HG02884 (cell line): Measurements from ENCODE around the gene OLR1.
"Not testable (repeated sequence)": the region's sequence is repeated elsewhere in the genome, so short reads cannot be mapped to it uniquely, and the experiment has no call there.

Experiments used
- ATAC-seq: cut with Tn5 transposase; IDR thresholded peaks from one replicate; pipeline ENCODE4 v1.9.1; 2021; ENCODE audit warnings: mild to moderate bottlenecking, moderate library complexity; ENCODE audit not compliant: unreplicated experiment

Gene OLR1

GRCh38 chr12:10171973-10172728, at the start of gene OLR1:
Gene OLR1, minus strand, starts transcription at chr12:10172132. Its CDS starts 55 bp downstream, at chr12:10172077.
- ATAC-seq = no peak

GRCh38 chr12:10220398-10221077, 48.6 kb upstream of the OLR1 start:
- no peak for ATAC-seq

DNA sequence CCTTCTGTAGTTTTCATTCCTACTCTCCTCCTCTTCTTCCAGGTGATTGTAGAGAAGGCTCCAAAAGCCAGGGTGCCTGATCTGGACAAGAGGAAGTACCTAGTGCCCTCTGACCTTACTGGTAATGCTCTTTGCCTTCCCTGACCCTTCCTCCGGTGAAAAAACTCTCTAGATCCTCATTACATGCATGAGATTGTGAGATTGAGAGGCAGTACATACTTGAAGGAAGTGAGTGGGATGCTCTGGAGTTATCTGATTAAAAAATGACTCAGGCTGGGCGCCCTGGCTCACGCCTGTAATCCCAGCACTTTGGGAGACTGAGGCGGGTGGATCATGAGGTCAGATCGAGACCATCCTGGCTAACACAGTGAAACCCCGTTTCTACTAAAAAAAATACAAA, 46.1 kb upstream of the OLR1 start:
- no peak for ATAC-seq

DNA sequence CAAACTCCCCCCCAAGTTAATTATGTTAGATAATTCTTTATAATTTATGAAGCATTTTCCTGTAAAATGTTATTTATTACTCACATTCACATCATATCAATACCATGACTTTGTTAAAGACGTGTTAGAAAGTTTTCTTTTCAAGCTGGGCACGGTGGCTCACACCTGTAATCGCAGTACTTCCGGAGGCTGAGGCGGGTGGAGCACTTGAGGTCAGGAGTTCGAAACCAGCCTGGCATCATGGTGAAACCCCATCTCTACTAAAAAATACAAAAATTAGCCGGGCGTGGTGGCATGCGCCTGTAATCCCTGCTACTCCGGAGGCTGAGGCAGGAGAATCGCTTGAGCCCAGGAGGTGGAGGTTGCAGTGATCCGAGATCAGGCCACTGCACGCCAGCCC, 44.0 kb upstream of the OLR1 start:
- ATAC-seq = not testable (repeated sequence)

DNA sequence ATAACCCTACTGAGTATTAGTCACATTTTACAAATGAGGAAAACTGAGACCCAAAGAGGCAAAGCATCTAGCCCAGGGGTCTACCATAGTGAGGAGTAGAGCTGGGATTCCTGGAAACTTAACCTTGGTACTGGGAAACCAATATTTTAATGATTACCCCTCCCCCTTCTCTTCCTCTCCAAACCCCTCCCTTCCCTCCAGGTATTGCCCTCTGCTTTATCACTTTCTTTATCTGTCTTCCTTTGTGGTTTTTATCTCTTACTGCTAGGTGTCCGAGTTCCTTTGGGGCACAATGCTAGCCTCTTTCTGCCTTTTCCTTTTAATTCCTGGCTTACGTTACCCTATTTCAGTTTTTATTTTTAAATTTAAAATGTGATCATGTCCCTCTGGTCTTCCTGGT, 43.5 kb upstream of the OLR1 start:
- ATAC-seq = no peak

- ATAC-seq = no peak
These were observed 42.9 kb upstream of the OLR1 start for GRCh38 chr12:10214895-10215267.

DNA sequence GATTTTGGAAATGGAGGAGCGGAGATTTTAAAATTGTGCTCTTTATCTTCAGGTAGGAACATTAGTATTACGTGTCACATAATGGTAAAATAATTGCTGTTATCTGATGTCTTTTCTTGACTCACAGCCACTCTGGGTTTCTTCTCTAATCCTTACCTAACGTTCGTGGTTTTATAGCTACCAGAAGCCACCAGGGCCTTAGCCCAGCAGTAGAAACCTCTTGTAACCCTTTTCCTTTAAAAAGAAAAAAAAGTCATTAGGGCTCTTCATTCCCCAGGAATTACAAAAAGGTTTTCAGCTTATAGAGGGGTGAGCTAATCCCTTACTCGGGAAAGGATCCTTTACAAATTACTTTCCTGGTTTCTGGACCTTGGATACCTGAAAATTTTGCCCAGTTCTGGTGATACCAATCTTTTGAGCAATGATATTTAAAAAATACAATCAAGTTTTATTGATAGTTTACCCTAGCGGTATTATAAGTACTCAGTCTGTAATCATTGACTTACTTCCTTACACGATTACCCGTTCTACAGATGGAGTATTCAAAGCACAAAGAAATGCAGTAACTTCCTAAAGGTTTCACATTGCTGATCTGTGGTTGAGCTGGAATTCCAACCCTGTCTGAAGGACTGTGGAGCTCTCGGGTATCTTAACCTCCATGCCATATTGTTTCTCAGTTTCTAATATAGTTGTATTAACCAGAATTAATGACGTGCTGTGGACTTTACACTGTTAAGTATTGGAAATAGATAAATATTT, 42.4 kb upstream of the OLR1 start:
- ATAC-seq = no peak

DNA sequence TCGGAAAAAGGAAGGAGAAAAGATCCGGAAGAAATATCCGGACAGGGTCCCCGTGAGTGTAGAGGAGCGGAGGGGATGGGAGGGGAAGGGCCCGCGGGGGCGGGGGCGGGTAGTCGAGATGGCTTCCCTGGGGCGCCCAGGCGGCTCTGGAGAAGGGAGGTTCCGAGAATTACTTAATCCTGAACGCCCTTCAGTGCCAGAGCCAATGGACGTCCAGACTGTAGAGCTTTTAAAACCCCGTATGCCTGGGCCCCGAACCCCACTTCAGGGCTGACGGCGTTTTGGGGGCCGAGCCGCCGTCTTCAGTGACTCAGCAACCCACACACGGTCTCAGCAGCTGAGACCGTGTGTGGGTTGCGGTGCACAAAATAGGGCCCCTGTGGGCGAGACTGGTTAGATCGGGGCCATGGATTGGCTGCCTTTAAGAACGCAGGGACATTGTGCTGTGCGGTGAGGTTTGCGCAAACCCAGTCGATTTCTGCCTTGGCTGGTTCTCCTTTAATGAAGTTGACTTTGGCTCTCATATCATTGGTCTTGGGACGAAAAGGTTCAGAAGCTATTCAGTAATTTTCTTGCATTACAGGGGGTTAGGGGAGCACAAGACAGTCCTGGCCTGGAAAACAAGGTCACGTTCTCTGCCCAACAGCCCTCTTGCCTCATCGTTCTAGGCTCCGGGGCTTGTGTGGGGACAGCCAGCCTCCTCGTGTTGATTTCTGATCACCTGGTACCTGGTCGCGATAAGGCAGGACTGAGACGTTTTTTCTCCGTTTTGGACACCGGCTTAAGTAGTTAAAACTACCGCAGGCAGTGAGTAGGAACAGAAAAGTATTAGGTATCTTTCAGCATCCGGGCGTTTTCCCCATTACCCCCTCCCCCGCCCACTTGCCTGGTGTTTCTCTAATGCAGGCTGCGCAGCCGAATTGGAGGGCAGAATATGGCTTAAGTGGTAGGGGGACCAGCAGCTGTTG, 41.5 kb upstream of the OLR1 start:
- peak; percentile 60 for ATAC-seq

DNA sequence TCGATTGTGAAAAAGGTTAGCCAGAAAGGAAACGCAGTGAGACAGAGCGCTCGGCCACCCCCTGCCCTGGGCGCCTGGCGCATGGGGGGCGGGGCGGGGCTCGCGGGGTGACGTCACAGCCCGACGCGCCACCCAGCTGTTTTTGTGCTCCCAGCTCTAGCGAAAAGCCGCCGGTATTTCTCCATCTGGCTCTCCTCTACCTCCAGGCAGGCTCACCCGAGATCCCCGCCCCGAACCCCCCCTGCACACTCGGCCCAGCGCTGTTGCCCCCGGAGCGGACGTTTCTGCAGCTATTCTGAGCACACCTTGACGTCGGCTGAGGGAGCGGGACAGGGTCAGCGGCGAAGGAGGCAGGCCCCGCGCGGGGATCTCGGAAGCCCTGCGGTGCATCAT, 40.8 kb upstream of the OLR1 start, which contains the start of gene GABARAPL1:
Gene GABARAPL1, plus strand, starts transcription at position 139 of the 393 bp plus-strand sequence. Its CDS starts 253 bp downstream, at position 392.
- ATAC-seq = peak; percentile 62

DNA sequence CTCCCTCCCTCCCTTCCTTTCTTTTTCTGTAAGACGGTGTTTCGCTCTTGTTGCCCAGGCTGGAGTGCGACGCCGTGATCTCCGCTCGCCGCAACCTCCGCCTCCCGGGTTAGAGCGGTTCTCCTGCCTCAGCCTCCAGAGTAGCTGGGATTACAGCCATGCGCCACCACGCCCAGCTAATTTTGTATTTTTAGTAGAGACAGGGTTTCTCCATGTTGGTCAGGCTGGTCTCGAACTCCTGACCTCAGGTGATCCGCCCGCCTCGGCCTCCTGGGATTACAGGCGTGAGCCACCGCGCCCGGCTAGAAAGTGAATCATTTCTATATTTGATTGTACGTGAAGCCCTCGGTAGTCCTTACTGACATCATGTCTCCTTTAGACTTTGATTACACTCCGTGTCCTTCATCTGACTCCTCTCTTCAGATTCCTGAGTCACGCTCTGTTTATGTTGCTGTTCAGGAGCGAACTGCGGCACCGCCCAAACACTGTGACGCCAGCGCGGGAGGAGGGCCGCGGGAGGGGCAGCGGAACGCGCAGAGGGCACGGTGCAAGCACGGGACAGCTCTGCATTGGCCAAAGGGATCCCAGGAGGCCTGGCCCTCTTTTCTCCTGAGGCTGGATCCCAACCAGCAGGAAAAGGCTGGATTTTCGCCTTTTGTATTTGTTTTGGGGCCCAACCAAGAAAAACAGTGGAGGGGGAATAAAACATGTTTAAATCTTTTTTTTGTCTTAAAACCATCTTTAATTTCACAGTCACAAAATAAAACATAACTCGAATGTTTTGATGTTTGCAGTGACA, 40.2 kb upstream of the OLR1 start:
- ATAC-seq = peak; percentile 59

GRCh38 chr12:10211101-10211939, 39.4 kb upstream of the OLR1 start:
- ATAC-seq = no peak

DNA sequence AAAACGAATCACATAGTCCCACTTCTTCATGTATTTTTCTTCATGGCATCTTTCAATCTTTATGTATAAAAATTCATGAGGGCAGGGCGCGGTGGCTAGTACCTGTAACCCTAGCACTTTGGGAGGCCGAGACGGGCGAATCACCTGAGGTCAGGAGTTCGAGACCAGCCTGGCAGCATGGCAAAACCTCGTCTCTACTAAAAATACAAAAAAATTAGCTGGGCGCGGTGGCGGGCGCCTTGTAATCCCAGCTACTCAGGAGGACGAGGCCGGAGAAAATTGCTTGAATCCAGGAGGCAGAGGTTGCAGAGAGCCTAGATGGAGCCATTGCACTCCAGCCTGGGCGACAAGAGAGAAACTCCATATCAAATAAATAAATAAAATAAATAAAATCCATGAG, 38.3 kb upstream of the OLR1 start:
- ATAC-seq = no peak

- ATAC-seq = no peak
These were observed 35.2 kb upstream of the OLR1 start for GRCh38 chr12:10207136-10207535.

DNA sequence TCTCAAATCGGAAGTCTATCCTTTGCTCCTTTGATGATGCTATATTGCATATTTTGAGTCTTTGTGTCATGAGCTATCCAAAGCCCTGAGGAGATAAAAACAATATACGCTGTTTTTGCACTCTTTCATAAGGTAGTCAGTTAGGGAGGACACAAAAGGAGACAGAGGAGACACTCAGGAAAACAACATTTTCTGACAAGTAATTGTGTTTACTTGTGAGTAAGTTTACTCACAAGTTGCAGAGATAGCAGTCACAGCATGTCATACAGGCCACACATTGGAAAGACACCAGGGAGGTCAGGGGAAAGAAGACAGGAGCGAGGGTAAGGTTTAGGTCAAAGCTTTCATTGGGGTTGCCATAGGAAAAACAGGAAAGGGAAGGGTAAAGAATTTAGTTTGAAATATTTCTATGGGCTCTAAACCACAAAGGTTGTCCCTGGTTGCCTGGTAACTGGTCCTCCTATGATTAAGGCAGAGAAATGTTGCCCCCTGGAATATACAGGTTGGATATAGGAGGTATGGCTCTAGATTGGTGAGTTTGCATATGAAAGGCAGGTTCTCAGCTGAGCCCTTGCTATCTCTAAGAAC, 33.4 kb upstream of the OLR1 start:
- ATAC-seq = no peak

- ATAC-seq = not testable (repeated sequence)
These were observed 32.6 kb upstream of the OLR1 start for GRCh38 chr12:10204495-10204894.

GRCh38 chr12:10197879-10198278, 25.9 kb upstream of the OLR1 start:
- ATAC-seq = no peak

DNA sequence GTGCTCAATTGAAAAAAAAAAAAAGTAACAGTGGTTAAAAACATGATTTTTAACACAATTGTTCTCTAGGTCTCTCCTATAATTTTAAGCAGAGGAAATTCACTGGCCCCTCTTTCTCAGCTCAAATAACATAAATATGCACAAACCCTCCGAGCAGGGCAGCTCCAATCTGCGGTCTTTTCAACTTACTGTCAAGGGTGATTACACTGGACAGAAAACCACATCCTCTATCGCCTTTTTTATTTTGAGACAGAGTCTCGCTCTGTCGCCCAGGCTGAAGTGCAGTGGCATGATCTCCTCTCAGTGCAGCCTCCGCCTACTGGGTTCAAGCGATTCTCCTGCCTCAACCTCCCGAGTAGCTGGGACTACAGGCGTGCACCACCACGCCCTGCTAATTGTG, 24.3 kb upstream of the OLR1 start:
- peak; percentile 84 for ATAC-seq

DNA sequence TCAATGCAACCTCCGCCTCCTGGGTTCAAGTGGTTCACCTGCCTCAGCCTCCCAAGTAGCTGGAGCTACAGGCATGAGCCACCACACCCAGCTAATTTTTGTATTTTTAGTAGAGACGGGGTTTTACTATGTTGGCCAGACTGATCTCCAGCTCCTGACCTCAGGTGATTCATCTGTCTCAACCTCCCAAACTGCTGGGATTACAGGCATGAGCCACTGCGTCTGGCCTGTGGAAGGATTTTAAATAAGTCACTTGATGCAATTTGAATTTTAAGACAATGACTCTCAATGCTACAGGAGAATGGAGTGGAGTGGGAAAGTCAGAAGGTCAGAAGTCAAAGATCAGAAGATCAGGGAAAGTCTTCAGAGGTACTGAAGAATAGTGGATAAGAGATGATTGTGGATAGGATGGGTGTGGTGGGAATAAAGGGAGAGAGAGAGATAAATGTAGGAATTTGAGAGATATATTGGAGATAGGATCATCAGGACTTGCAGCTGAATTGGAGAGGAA, 22.3 kb upstream of the OLR1 start:
- ATAC-seq = no peak
